Astrocyte (in vitro differentiated cells and primary cell): Measurements from ENCODE around the gene KCNH8. TPM values are rescaled to one million over a fixed set of nuclear protein-coding genes. Genes with fewer than 3 reads are reported as not detected.

Experiments
- DNase-seq: peaks from one replicate; pipeline ENCODE4 v3.0.0-alpha.2; 2010; ENCODE audit warnings: low read depth
- FAIRE-seq: peaks from 2 replicates; lab custom pipeline; 2011; peaks lifted over from hg19 to GRCh38; lab: Jason Lieb, UNC
- H2AFZ ChIP-seq: 2 replicates; pipeline ENCODE4 v1.6.0; 2012; ENCODE audit warnings: low read depth, low read length, inconsistent platforms
- H3K27ac ChIP-seq: 2 replicates; pipeline ENCODE4 v1.5.1; 2011; ENCODE audit warnings: low read depth, low read length, inconsistent platforms
- H3K27me3 ChIP-seq: 2 replicates; pipeline ENCODE4 v1.6.0; 2011; ENCODE audit warnings: low read length, inconsistent platforms; ENCODE audit not compliant: insufficient read depth
- H3K36me3 ChIP-seq: 2 replicates; pipeline ENCODE4 v1.5.1; 2011; ENCODE audit warnings: low read length, inconsistent platforms; ENCODE audit not compliant: insufficient read depth
- H3K4me1 ChIP-seq: 2 replicates; pipeline ENCODE4 v1.5.1; 2011; ENCODE audit warnings: low read length, inconsistent platforms; ENCODE audit not compliant: insufficient read depth
- H3K4me2 ChIP-seq: 2 replicates; pipeline ENCODE4 v1.6.0; 2012; ENCODE audit warnings: low read length, inconsistent platforms
- H3K4me3 ChIP-seq: 2 replicates; pipeline ENCODE4 v1.5.1; 2011; ENCODE audit warnings: low read depth, mild to moderate bottlenecking, low read length, inconsistent platforms; ENCODE audit not compliant: insufficient read depth
- H3K79me2 ChIP-seq: 2 replicates; pipeline ENCODE4 v1.6.0; 2012; ENCODE audit warnings: mild to moderate bottlenecking, low read length, inconsistent platforms; ENCODE audit not compliant: insufficient read depth
- H3K9ac ChIP-seq: 2 replicates; pipeline ENCODE4 v1.6.0; 2012; ENCODE audit warnings: mild to moderate bottlenecking, low read length, inconsistent platforms
- H3K9me3 ChIP-seq: 2 replicates; pipeline ENCODE4 v1.5.1; 2012; ENCODE audit warnings: low read depth, mild to moderate bottlenecking, low read length, inconsistent platforms; ENCODE audit not compliant: insufficient read depth
- H4K20me1 ChIP-seq: 2 replicates; pipeline ENCODE4 v1.6.0; 2012; ENCODE audit warnings: low read length, inconsistent platforms; ENCODE audit not compliant: insufficient read depth
- H3K27ac Mint-ChIP-seq: one replicate; pipeline ENCODE4 v1.8.0; 2021; ENCODE audit warnings: mild to moderate bottlenecking, mixed read lengths; ENCODE audit not compliant: unreplicated experiment
- H3K27me3 Mint-ChIP-seq: one replicate; pipeline ENCODE4 v1.8.0; 2021; ENCODE audit warnings: low read depth, mixed read lengths; ENCODE audit not compliant: unreplicated experiment
- H3K36me3 Mint-ChIP-seq: one replicate; pipeline ENCODE4 v1.8.0; 2021; ENCODE audit warnings: low read depth, mixed read lengths; ENCODE audit not compliant: unreplicated experiment
- H3K4me1 Mint-ChIP-seq: one replicate; pipeline ENCODE4 v1.8.0; 2021; ENCODE audit warnings: low read depth, mixed read lengths; ENCODE audit not compliant: unreplicated experiment
- H3K4me3 Mint-ChIP-seq: one replicate; pipeline ENCODE4 v1.8.0; 2021; ENCODE audit warnings: mild to moderate bottlenecking, moderate library complexity, mixed read lengths; ENCODE audit not compliant: unreplicated experiment
- H3K9me3 Mint-ChIP-seq: one replicate; pipeline ENCODE4 v1.8.0; 2021; ENCODE audit warnings: mild to moderate bottlenecking, mixed read lengths; ENCODE audit not compliant: unreplicated experiment
- CTCF ChIP-seq: IDR thresholded peaks from 2 replicates; pipeline ENCODE4 v1.5.1; 2011; ENCODE audit warnings: low read depth, mild to moderate bottlenecking, inconsistent platforms, low read length, moderate library complexity; ENCODE audit not compliant: insufficient read depth
- EZH2 ChIP-seq: IDR thresholded peaks from 2 replicates; pipeline ENCODE4 v1.6.1; 2012; ENCODE audit warnings: mild to moderate bottlenecking, low read length, inconsistent platforms; ENCODE audit not compliant: insufficient read depth
- total RNA-seq: library from RNA; stranded (reverse); gene quantifications from 2 replicates; pipeline ENCODE4 v1.2.1, GENCODE V29; 2021

The KCNH8 gene
- total RNA-seq, 1 donor from 2014 or later = 0.45 TPM

GRCh38 chr3:19104459-19104858 is 43.9 kb upstream of the KCNH8 start:
- Histone ChIP-seq H3K9me3 (peaks cover 3% of the 10 kb centered on the region), H3K4me2 (no peak overlapping the region), H4K20me1 (no peaks in the 10 kb centered on the region), H3K79me2 (no peaks in the 10 kb centered on the region), H3K27me3 (no peaks in the 10 kb centered on the region), H2AFZ (no peak overlapping the region), H3K4me3 (no peak overlapping the region), H3K27ac (no peak overlapping the region), H3K9ac (no peak overlapping the region), H3K36me3 (no peaks in the 10 kb centered on the region), H3K4me1 (no peaks in the 10 kb centered on the region)
- Mint-ChIP-seq H3K4me3 (no peak overlapping the region), H3K4me1 (no peaks in the 10 kb centered on the region), H3K27me3 (no peaks in the 10 kb centered on the region), H3K9me3 (peaks cover 3% of the 10 kb centered on the region), H3K36me3 (no peaks in the 10 kb centered on the region), H3K27ac (no peak overlapping the region)
- TF ChIP-seq EZH2 = no peak
- no peak for TF ChIP-seq CTCF
- no peak for DNase-seq
- FAIRE-seq = no peak

GRCh38 chr3:19105826-19106225 is 42.5 kb upstream of the KCNH8 start:
- Histone ChIP-seq H3K9ac (no peak overlapping the region), H3K27ac (no peak overlapping the region), H3K27me3 (no peaks in the 10 kb centered on the region), H2AFZ (no peak overlapping the region), H3K4me3 (no peak overlapping the region), H3K9me3 (peaks cover 3% of the 10 kb centered on the region), H4K20me1 (no peaks in the 10 kb centered on the region), H3K36me3 (no peaks in the 10 kb centered on the region), H3K4me2 (no peak overlapping the region), H3K79me2 (no peaks in the 10 kb centered on the region), H3K4me1 (no peaks in the 10 kb centered on the region)
- Mint-ChIP-seq H3K27ac (no peak overlapping the region), H3K27me3 (no peaks in the 10 kb centered on the region), H3K4me3 (no peak overlapping the region), H3K9me3 (peaks cover 3% of the 10 kb centered on the region), H3K36me3 (no peaks in the 10 kb centered on the region), H3K4me1 (no peaks in the 10 kb centered on the region)
- no peak for TF ChIP-seq CTCF
- TF ChIP-seq EZH2 = no peak
- DNase-seq (no peak), FAIRE-seq (no peak)

GRCh38 chr3:19106307-19106706 is 42.0 kb upstream of the KCNH8 start:
- peaks cover 3% of the 10 kb centered on the region for H3K9me3 ChIP-seq
- no peak overlapping the region for H3K9ac ChIP-seq
- DNase-seq (no peak), FAIRE-seq (no peak)
- H3K27me3 ChIP-seq = no peaks in the 10 kb centered on the region
- H3K36me3 ChIP-seq = no peaks in the 10 kb centered on the region
- no peaks in the 10 kb centered on the region for H3K4me1 Mint-ChIP-seq
- H3K27ac Mint-ChIP-seq = no peak overlapping the region
- no peak overlapping the region for H3K4me2 ChIP-seq
- no peaks in the 10 kb centered on the region for H3K36me3 Mint-ChIP-seq
- H2AFZ ChIP-seq = no peak overlapping the region
- no peak for TF ChIP-seq EZH2
- no peak for TF ChIP-seq CTCF
- H3K4me3 Mint-ChIP-seq = no peak overlapping the region
- H3K27ac ChIP-seq = no peak overlapping the region
- no peaks in the 10 kb centered on the region for H3K27me3 Mint-ChIP-seq
- peaks cover 3% of the 10 kb centered on the region for H3K9me3 Mint-ChIP-seq
- H4K20me1 ChIP-seq = no peaks in the 10 kb centered on the region
- no peaks in the 10 kb centered on the region for H3K79me2 ChIP-seq
- H3K4me3 ChIP-seq = no peak overlapping the region
- no peaks in the 10 kb centered on the region for H3K4me1 ChIP-seq
